ENCODE measurements around the gene RUNDC3A. TPM values are rescaled to one million over a fixed set of nuclear protein-coding genes. Genes with fewer than 3 reads are reported as not detected.
"Not testable (repeated sequence)": the region's sequence is repeated elsewhere in the genome, so short reads cannot be mapped to it uniquely, and the experiment has no call there.

RUNDC3A gene
- total and polyA plus RNA-seq, 2 of the 8 experiments (the other 6 are each of a cell fraction or from before 2014, with no cell fraction given) = 6.4 to 13.8 TPM

- H3K23me2 ChIP-seq (ENCODE audit: low read depth, low read length); H2BK12ac ChIP-seq (ENCODE audit: low read depth, low read length); H3K79me2 ChIP-seq (ENCODE audit: control insufficient read depth in 1 of 2, insufficient read depth in 2 of 2, low read length in 2 of 2); H3K14ac ChIP-seq (ENCODE audit: insufficient read length); H3K79me1 ChIP-seq (ENCODE audit: low read depth, low read length); H3K9me3 ChIP-seq (ENCODE audit: insufficient read depth in 2 of 2, low read depth in 1 of 2, low read length in 1 of 2); DNase-seq (ENCODE audit: low read depth in 1 of 2, low spot score in 2 of 2); H4K5ac ChIP-seq (ENCODE audit: insufficient read length, low read depth, low read length); H2AK5ac ChIP-seq (ENCODE audit: low read depth, low read length); H3K27me3 ChIP-seq (replicated peaks in 1 of 4; ENCODE audit: control insufficient read depth in 3 of 4, extremely low read depth in 1 of 4, insufficient read depth in 3 of 4, low read length in 3 of 4); H4K20me1 ChIP-seq (replicated peaks in 1 of 2; ENCODE audit: control insufficient read depth in 1 of 2, insufficient read depth in 2 of 2, low read length in 2 of 2); H2BK20ac ChIP-seq (ENCODE audit: low read length); H4K8ac ChIP-seq (ENCODE audit: extremely low read depth, insufficient read depth, low read length); H3K23ac ChIP-seq (ENCODE audit: insufficient read length); H3K4me1 ChIP-seq (replicated peaks in 1 of 4; ENCODE audit: control insufficient read depth in 3 of 4, insufficient read depth in 4 of 4, low read length in 3 of 4); H3K56ac ChIP-seq (replicated peaks; ENCODE audit: insufficient read length, low read depth, low read length); H2AFZ ChIP-seq (ENCODE audit: low read length); H2BK15ac ChIP-seq (ENCODE audit: low read length); H2BK120ac ChIP-seq (replicated peaks; ENCODE audit: low read depth, low read length); H2BK5ac ChIP-seq (ENCODE audit: low read depth, low read length); FAIRE-seq; H3K18ac ChIP-seq (ENCODE audit: extremely low read depth, low read length); H3K4me2 ChIP-seq (ENCODE audit: insufficient read depth in 1 of 2, low read depth in 2 of 2, low read length in 2 of 2); H3K4ac ChIP-seq (replicated peaks; ENCODE audit: insufficient read length, low read depth, low read length); H3K27ac ChIP-seq (ENCODE audit: low read depth, low read length); H4K91ac ChIP-seq (replicated peaks; ENCODE audit: insufficient read length, low read length); H3K36me3 ChIP-seq (ENCODE audit: control insufficient read depth in 2 of 4, insufficient read depth in 4 of 4, low read length in 3 of 4); H3K9ac ChIP-seq (replicated peaks in 1 of 4; ENCODE audit: extremely low read depth in 1 of 4, low read depth in 3 of 4, low read length in 3 of 4); H3K4me3 ChIP-seq (ENCODE audit: extremely low read depth in 1 of 4, insufficient read depth in 2 of 4, low read depth in 3 of 4, low read length in 4 of 4): not testable (repeated sequence)
- 80% methylated on average over 5 of the region's 5 CpGs; no CpG with 5 or more reads in 1 of the 2 experiments for WGBS, 2 experiments (ENCODE audit: extremely low coverage in 1 of 2, insufficient coverage in 1 of 2, insufficient read length in 1 of 2, insufficient replicate concordance in 2 of 2, low coverage in 1 of 2, low lambda C conversion rate in 2 of 2, missing lambda C conversion rate in 1 of 2)
- POLR2A ChIA-PET (ENCODE audit: partially characterized antibody) = interaction anchor here (2.1 kb wide), 1 partner anchor 12 kb away, joined by 7 read pairs; no protein-coding TSS in a partner anchor
- CTCF ChIA-PET (ENCODE audit: partially characterized antibody) = interaction anchor here (0.6 to 3.3 kb wide), 5 partner anchors 9 to 53 kb away, joined by 3 to 33 read pairs (median 4); partner anchors contain the start of gene FAM171A2
Measured at GRCh38 chr17:44340553-44340952, 32.2 kb downstream of the RUNDC3A start.
